Embryonic facial prominence (tissue), 1 donor: ENCODE results near the gene STARD10.
"Not testable (repeated sequence)": the region's sequence is repeated elsewhere in the genome, so short reads cannot be mapped to it uniquely, and the experiment has no call there.

Source experiments
- DNase-seq: peaks from one replicate; pipeline ENCODE4 v3.0.0-alpha.2; 2016; ENCODE audit errors: extremely low spot score

The STARD10 gene

DNA sequence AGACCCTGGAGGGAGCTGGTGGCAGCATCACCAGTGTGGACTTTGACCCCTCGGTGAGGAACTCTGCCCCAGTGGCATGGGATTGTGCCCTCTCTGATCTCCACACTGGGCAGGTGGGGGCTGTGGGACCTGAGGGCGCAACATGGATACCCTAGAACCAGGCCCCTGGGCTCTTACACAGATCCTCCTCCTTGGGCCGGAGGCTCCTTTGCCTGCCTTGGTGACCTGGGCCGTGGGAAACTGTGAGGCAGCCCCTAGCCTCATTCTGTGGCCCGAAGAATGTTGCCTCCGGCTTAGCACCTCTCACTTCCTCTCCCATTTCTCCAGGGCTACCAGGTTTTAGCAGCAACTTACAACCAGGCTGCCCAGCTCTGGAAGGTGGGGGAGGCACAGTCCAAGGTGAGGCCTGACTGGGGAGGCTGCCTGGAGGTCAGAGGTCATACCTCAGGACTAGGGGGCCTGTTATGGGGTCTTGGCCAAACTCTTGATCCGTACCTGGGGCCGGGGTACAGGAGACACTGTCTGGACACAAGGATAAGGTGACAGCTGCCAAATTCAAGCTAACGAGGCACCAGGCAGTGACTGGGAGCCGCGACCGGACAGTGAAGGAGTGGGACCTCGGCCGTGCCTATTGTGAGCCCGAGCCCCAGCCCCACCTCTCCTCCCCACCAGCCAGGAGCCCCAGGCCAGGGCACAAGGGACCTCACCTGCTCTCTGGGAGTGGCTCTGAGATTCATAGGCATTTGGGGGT, 32.5 kb upstream of the STARD10 start:
- no peak for DNase-seq

DNA sequence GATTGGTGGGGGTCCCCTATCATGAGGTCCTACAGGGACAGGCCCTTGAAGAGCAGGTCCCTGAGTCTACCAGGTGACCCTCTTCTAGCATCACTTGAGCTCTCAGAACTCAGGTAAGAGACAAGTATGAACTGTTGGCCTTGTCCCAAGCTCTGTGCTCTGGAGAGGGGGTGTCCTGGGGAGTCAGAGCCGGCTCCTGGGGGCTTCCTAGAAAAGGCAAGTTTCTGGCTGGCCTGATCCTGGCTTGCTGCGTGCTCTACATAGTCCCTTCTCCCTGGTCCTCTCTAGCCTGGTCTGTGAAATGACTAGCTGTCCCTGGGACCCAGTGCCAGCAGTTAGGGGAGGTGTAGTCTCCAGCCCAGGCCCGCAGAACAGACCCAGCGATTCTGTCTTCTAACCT, 31.8 kb upstream of the STARD10 start:
- DNase-seq = no peak

DNA sequence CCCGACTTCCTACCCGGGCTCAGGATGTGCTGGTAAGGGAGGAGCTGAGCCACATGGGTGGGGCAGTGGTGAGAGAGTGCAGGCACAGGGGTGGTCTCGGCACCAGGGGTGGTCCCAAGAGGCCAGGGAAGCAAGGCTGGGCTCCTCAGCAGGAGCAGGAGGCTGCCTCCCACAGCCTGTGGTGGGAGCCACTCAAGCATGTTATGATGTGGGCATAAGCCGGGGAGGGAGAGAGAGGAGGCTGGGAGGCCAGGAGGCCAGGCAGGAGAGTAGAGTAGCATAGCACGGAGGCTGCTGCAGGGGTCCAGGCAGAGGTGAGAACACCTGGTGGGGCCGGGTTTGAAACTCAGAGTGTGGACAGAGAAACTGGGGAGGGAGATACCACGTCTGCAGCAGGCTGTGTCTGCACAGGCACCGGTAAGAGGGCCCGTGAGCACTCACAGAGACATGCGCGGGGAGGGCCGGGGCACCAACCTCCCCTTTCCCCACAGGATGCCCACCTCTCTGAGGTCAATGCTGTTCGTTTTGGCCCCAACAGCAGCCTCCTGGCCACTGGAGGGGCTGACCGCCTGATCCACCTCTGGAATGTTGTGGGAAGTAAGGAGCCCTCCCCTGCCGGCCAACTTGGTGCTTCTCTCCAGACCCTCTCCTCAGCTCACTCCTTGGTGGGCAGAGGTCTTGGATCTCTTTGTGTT, 31.1 kb upstream of the STARD10 start:
- no peak for DNase-seq

DNA sequence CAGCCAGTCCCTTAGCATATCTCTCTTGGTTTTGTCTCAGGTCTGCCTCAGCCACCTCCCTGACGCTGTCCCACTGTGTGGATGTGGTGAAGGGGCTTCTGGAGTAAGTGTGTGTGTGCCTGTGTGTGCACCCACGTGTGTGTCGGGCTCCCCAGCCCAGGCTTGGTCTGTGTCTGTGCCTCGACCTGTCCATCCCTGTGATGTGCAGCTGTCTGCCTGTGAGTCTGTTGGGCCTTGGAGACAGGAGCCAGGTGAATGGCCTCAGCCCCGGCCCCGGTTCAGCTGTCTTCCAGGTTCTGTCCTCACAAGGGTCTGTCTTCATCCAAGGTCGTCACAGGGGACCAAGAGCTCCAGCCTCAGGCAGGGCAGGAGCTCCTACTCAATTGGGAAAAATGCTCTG, 30.2 kb upstream of the STARD10 start:
- DNase-seq = no peak

DNA sequence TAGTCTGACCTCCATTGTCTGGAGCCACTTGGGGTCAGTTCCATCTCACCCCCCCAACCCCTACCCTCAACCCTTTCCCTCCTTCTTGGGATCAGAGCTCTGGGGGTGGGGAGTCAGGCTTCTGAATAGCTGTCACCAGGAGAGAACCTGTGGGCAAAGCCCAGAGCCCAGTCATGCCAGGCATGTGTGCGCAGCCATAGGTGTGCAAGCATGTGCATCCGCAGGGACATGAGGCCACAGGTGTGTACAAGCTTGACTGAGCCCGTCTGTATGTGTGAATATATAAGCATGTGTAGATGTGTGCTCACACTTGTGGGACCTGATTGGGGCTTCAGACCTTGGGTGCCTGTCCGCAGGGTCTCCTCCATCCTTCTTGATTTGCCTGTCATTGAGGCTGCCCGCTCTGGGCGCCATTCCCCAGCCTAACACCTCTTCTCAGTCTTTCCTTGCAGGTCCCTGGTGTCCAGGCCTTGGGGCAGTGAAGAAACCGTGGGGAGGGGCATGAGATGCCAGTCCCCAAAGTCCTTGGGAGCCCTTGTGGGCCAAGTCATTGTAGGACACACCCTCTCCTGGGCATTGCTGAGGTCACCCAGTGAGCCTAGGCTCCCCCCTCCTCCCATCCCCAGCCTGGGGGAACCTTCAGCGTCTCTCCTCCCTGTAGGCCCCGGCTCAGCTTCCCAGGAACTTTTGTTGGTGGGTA, 29.4 kb upstream of the STARD10 start:
- DNase-seq = no peak

DNA sequence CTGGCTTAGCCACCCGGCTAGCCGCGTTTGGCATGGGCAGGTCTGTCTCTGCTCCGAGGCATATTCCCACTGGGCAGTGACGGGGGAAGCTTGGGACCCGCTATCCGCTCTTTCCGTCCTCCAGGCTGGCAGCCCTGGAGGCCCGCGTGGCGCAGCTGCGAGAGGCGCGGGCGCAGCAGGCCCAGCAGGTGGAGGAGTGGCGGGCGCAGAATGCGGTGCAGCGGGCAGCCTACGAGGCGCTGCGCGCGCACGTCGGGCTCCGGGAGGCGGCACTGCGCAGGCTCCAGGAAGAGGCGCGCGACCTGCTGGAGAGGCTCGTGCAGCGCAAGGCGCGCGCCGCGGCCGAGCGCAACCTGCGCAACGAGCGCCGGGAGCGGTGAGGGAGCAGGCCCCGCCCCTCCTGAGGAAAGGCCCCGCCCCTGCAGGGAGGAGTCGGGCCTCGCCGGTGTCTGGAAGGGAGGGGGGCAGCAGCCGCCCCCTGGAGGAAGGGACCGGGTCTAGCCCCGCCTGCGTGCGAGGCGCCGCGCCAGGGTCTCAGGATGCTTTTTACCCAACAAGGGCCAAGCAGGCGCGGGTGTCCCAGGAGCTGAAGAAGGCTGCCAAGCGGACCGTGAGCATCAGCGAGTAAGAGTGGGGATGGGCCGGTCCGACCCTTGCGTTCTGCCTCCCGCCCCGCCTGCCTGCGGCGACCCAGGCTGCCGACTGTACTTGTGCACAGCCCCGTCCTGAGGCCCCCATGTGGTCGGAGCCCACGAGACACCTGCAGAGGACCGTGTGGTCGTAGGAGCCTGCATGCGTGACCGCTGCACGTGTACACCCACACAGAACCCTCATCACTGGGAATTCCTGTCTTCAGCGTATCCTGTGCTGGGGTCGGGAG, 28.3 kb upstream of the STARD10 start:
- DNase-seq = peak; percentile 84

DNA sequence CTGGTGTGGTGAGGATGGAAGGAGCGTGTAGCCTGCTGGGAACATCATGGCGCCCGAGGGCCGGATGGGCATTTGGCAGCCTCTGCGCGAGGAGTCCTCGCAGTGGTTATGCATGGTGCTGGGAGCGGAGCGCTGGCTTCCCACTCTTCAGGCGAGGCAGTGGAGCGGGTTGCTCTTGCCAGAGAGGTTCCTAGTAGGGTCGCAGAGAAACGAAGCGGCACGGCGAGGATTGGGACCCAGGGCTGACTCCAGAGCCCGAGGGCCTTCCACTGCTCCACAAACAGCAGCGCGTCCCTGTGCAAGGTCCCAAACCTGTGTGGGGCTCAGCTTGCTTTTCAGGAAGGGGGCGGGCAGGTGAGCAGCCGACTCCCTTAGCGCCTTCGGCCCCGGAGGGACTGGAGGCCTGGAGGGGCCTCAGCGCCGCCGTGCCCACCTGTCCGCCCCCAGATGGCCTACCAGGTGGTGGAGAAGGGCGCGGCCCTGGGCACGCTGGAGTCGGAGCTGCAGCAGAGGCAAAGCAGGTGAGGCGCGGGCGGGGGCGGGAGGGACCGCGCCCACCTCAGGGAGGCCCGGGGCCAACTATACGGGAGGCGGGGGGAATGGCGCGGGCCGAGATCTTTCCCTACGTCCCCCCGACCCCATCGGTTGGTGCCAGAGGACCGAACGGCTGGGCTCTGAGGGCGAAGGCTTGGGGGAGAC, 27.5 kb upstream of the STARD10 start:
- no peak for DNase-seq

DNA sequence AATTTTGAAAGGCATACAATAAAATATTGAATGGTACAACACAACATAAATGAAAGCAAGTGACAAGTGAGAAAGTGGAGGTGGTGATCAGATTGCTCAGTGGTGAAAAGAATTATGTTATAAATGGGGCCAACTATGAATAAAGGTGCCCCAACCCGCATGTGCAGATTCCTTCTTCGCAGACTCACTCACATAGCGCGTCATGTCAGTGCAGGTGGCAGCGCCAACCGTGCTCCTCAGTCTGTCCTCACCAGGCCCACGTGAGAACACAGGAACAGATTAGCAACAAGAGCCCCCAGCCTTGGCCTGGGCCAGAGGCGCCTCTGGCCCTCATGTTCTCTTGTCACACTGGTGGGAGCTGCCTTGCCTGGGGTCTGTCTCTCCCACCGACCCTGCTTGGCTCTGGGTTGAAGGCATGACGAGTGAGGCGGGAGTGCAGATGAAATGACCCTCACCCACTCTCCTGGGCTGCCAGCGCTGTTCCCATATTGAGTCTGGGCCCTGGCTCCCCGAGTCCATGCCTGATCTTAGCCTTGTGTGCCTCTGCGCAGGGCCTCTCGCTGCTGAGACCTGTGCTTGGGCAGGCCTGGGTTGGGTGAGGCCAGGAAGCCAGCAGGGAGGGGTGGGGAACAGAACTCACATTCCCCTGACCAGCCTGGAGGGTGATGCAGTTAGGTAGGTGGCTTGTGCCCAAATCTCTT, 26.7 kb upstream of the STARD10 start:
- DNase-seq = no peak

DNA sequence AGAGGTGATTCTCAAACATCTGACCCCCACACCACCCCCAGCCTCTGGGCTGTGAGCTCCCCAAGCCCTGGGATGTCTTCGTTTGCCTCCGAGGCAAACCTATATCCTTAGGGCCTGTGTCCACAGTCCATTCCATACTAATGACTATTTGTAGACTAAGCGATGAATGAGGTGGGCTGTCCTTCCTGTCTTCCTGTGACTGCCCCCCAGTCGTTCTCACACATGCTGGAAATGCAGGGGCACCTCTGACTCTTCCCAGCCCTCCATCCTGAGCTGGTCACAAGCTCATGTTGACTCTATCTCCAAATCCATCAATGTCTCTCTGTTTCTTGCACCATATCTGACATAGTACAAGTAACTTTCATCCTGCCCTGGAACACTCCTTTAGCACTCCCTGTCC, 25.1 kb upstream of the STARD10 start:
- no peak for DNase-seq

DNA sequence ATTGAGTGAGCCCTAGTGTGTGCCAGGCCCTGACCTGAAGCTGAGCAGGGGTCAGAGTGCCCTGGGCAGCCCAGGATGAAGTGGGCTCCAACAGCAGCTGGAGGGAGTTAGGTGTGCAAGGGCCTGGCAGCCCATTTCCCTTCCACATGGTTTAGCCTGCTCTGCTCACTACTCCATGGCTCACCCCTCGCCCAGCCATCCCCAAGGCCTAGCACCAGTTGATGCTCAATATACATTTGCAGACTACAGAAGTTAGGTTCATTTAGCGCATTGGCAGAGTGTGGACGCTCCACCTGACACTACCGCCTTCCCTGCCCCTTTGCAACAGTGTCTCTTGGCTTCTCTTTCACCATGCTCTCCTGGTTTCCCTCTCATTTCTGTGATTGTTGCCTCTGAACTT, 24.1 kb upstream of the STARD10 start:
- no peak for DNase-seq

DNA sequence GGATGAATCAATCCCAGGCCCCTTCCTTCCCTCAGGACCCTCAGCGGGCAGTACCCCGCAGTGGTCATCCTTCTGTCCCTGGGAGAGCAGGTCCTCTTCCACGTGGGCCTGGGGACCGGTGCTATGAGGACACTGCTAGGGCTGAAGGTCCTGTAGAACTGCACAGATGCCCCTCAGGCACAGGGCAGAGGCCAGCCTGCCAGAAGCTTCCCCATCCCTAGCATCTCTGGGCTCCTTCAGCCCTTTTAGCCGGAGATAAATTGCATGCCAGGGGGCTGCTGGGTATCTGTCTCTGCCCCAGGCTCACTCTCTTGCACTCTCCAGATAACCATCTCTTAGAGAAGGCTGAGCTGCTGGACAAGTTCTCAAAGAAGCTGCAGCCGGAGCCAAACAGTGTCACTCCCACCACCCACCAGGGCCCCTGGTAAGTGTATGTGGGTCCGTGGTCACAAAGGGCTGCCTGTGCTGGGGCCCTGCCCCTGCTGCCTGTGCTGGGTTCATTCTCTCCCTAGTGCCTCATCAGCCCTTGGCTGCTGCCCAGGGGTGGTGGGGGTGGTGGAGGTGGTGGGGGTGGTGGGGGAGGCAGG, 22.6 kb upstream of the STARD10 start:
- no peak for DNase-seq

DNA sequence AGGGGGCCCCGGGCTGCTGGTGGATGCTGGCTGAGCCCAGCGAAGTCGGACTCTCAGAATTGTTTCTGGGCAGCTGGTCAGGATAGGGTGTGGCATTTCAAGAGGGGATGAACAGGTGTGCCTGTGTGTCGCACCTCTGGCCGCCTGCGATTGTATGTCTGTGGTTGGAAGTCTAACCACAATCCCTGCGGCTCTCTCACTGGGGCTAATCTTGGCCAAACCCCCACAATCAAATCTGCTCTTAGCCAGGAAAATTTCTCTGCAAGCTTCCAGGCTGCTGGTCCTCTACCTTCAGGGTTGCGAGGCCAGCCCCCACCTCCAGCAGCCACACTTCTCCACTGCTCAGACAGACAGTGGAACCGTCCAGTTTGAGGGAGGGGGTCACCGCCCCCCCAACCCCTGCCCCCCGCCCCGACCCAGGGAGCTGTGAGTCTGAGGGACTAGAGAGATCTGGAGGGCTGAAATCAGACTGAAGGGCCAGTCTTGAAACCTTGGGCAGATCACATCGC, 21.3 kb upstream of the STARD10 start:
- DNase-seq = no peak

DNA sequence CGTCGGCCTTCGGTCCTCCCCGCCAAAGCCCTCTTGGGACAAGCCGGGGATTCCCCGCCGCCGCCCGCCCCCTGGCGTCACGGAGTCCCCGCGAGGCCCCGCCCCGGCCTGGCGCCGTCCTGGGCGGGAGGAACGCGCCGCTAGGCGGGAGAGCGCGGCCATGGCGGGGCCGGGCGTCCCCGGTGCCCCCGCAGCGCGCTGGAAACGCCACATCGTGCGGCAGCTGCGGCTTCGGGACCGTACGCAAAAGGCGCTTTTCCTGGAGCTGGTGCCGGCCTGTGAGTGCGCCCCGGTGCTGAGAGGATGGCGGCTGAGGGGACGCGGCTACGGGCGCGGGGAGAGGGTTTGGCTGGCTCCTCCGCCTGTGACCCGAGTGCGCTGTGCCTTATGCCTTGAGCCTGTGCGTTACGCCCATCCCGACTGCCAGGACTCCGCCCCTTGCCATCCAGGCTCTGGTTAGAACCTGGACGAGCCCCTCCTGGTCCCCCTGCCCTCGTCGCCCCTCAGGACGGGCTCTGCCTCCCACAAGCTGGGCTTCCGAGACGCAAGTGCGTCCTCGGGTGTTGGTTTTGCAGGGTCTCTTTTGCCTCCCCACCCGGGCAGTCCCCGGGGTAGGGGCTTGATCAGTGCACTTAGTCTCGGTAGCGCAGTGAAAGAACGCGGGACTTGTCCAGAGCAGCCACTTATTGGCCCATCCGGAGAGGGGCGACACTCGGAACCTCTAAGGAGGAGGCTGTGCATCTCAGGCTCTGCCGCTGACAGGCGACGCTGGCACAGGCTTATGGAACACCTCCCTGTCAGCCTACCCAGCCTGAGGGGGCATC, 20.7 kb upstream of the STARD10 start, which contains the start of gene ATG16L2:
TSS of gene ATG16L2 (plus strand) at position 126 of the 824 bp plus-strand sequence. CDS start at position 161, 35 bp downstream.
- peak; percentile 42 for DNase-seq

DNA sequence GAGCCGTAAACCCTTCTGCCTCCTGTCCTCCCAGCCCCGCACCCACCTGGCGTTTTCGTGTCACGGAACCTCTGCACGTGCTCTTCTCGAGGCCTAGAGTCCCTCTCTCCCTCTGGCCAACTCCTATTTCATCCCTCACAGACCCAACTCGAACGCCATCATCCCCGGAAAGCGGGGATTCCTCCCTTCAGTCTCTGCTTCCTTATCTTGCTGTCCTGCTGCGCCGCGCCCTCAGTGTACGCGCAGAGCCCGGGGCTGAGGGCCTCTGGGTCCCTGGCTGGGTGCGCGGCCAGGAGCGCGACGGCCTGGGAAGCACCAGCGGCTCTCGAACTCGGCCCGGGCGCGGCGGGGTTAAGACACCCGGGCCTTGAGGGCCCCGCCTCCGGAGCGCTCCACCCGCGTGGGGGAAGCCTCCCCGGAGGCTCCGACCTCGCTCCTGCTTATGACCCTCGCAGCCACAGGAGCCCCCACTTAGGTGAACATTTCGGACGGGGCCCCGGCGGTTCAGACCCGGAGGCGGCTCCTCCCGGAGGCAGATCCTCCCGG, 20.0 kb upstream of the STARD10 start:
- no peak for DNase-seq

DNA sequence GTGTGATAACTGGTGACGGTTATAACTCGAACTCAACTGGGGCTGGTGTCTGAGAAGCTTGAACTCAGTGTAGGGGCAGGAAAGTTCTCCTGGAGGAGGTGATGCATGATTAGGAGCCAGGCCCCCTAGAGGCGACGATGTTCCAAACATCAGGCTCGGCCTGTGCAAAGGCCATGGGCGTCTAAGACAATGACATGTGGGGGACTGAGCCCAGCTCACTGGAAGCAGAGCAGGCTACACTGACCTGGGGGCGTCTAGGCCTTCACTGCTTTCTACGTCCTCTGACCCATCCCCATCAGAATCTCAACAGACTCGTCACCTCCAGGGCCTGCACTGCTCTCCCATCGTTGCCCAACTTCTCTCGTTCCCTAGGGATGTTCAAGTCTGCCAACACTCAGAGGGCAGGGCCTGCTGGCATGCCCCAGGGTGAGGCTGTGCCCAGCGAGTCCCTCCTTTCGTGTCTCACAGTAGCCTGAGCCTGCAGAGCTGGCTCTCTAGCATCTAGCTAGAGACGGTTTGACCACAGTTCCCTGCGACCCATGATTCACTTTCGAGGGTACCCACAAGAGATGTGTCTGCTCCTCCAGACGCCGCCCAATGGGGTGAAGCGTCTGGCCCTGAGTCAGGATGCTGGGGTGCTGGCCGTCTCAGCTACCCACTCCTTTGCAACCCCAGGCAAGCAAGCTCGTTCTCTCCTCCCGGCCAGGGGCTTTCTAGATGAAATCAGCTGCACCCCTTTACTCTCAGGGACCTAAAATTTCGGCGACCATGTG, 19.3 kb upstream of the STARD10 start:
- DNase-seq = no peak

DNA sequence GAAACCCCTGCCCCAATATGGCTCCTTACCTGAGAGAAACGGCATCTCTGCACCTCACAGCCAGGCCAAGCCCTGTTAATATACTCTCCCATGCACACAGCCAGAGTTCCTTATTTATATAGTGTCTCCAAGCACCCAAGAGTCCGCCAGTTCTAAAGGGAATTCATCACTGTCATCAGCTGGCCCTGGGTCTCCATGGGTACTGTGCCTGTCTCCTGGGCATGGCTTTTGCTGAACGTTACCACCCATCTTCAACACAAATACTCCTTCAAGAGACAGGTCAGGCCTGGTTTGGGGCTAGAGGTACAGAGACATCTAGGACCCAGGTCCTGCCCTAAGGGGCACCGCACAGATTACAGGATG, 18.7 kb upstream of the STARD10 start:
- DNase-seq = no peak

DNA sequence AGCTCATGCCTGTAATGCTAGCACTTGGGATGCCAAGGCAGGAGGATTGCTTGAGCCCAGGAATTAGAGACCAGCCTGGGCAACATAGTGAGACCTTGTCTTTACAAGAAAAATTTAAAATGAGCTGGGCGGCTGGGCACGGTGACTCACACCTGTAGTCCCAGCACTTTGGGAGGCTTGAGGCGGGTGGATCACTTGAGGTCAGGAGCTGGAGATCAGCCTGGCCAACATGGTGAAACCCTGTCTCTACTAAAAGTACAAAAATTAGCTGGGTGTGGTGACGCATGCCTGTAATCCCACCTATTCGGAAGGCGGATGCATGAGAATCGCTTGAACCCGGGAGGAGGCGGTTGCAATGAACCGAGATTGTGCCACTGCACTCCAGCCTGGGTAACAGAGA, 17.8 kb upstream of the STARD10 start:
- not testable (repeated sequence) for DNase-seq

DNA sequence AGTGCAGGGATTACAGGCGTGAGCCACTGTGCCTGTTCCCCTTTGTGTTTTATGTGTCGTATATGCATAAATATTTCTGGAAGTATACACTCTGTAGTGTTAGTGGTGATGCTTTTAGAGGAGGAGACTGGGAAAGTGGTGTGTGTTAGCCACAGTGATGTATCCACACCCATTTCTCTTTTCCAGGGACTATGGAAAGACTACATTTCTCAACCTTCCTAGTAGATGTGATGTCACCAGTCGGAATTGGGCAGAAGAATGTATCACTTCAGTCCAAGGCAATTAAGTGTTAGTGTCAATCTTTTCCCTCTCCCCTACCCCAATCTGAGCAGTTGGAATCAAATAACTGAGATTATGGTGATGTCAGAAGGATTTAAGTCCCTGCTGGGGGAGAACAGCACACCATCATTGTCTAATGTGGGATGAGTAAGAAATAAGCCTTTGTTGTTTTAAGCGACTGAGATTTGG, 14.5 kb upstream of the STARD10 start:
- no peak for DNase-seq
